SH-SY5Y (cell line): ENCODE measurements around the gene PGLYRP4.

ENCODE experiments used
- GATA2 ChIP-seq: IDR thresholded peaks from 2 replicates; pipeline ENCODE4 v1.6.1; 2011; ENCODE audit warnings: mild to moderate bottlenecking, low read depth, low read length
- GATA3 ChIP-seq: IDR thresholded peaks from 2 replicates; pipeline ENCODE4 v1.6.1; 2011; ENCODE audit warnings: low read depth, mild to moderate bottlenecking, low read length, moderate library complexity

Gene PGLYRP4

GRCh38 chr1:153389973-153390879 lies 41.6 kb upstream of the PGLYRP4 start:
- no peak for TF ChIP-seq GATA3
- no peak for TF ChIP-seq GATA2

- no peak for TF ChIP-seq GATA3
Observed at GRCh38 chr1:153389401-153389800, 40.8 kb upstream of the PGLYRP4 start.

GRCh38 chr1:153387785-153388184 lies 39.1 kb upstream of the PGLYRP4 start:
- TF ChIP-seq GATA2: no peak
- TF ChIP-seq GATA3: no peak

- TF ChIP-seq GATA2 (no peak), GATA3 (no peak)
Observed at GRCh38 chr1:153387001-153387400, 38.4 kb upstream of the PGLYRP4 start.

- TF ChIP-seq GATA2: no peak
- no peak for TF ChIP-seq GATA3
Observed at GRCh38 chr1:153386500-153386901, 37.9 kb upstream of the PGLYRP4 start.

GRCh38 chr1:153384958-153385580 lies 36.4 kb upstream of the PGLYRP4 start:
- TF ChIP-seq GATA2 (no peak), GATA3 (no peak)

- TF ChIP-seq GATA2: no peak
- no peak for TF ChIP-seq GATA3
Observed at GRCh38 chr1:153380711-153381110, 32.1 kb upstream of the PGLYRP4 start.

- TF ChIP-seq GATA3 (no peak), GATA2 (no peak)
Observed at GRCh38 chr1:153379591-153379990, 30.9 kb upstream of the PGLYRP4 start.

GRCh38 chr1:153375511-153375910 lies 26.9 kb upstream of the PGLYRP4 start, which contains the start of gene S100A12:
TSS of gene S100A12 (minus strand) at chr1:153375621. CDS start at chr1:153374592, 1,029 bp downstream.
- no peak for TF ChIP-seq GATA3

- TF ChIP-seq GATA3 (no peak), GATA2 (no peak)
Observed at GRCh38 chr1:153374071-153374470, 25.4 kb upstream of the PGLYRP4 start.

- TF ChIP-seq GATA2: no peak
- TF ChIP-seq GATA3: no peak
Observed at GRCh38 chr1:153372571-153372970, 23.9 kb upstream of the PGLYRP4 start.

- no peak for TF ChIP-seq GATA3
- no peak for TF ChIP-seq GATA2
Observed at GRCh38 chr1:153371231-153371630, 22.6 kb upstream of the PGLYRP4 start.

GRCh38 chr1:153370146-153370545 lies 21.5 kb upstream of the PGLYRP4 start:
- no peak for TF ChIP-seq GATA2
- TF ChIP-seq GATA3: no peak

- TF ChIP-seq GATA3: no peak
- no peak for TF ChIP-seq GATA2
Observed at GRCh38 chr1:153368495-153368894, 19.9 kb upstream of the PGLYRP4 start.

- no peak for TF ChIP-seq GATA2
- TF ChIP-seq GATA3: no peak
Observed at GRCh38 chr1:153367090-153367489, 18.4 kb upstream of the PGLYRP4 start.
